ENCODE data around the gene LRRN2. TPM values are rescaled to one million over a fixed set of nuclear protein-coding genes. Genes with fewer than 3 reads are reported as not detected.

LRRN2 gene
- total RNA-seq, 2 experiments from 2014 or later, result not detected

DNA sequence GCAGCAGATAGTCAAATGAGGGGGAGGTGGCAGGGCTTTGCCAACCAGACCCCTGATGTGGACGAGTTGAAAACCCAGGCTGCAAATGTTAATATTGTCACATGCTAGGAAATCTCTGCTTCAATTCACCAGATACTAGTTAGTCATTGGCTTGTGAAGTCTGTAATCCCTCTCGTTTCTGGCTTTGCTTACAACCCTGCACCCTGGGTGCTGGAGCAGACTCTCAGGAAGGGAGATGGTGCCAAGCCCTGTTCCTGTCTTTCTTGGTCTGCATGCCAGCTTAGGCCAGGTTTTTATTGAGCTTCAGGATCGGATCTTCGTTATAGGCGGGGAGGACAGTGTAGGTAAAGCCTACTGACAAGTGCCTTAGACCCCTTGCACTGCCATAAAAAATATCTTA lies 116.1 kb downstream of the LRRN2 start:
- Histone ChIP-seq H3K27ac (ENCODE audit: low read depth in 1 of 2, low read length in 2 of 2) (no peak overlapping the region), H3K4me3 (ENCODE audit: low read length) (no peak overlapping the region), H3K9me3 (ENCODE audit: control insufficient read depth in 1 of 2, insufficient read depth in 1 of 2, low read length in 2 of 2) (no peaks in the 10 kb centered on the region), H3K36me3 (ENCODE audit: insufficient read depth, low read length) (peaks cover 28% of the 10 kb centered on the region), H3K4me1 (ENCODE audit: insufficient read depth, low read length) (peaks cover 18% of the 10 kb centered on the region), H3K27me3 (ENCODE audit: control insufficient read depth in 1 of 2, insufficient read depth in 2 of 2, low read length in 2 of 2) (no peaks in the 10 kb centered on the region)
- ChIA-PET CTCF (no interaction called here), POLR2A (no interaction called here)
- peaks cover 27% of the 10 kb centered on the region for H3K4me1 Mint-ChIP-seq (ENCODE audit: low read depth)
- TF ChIP-seq, protein P1, sequence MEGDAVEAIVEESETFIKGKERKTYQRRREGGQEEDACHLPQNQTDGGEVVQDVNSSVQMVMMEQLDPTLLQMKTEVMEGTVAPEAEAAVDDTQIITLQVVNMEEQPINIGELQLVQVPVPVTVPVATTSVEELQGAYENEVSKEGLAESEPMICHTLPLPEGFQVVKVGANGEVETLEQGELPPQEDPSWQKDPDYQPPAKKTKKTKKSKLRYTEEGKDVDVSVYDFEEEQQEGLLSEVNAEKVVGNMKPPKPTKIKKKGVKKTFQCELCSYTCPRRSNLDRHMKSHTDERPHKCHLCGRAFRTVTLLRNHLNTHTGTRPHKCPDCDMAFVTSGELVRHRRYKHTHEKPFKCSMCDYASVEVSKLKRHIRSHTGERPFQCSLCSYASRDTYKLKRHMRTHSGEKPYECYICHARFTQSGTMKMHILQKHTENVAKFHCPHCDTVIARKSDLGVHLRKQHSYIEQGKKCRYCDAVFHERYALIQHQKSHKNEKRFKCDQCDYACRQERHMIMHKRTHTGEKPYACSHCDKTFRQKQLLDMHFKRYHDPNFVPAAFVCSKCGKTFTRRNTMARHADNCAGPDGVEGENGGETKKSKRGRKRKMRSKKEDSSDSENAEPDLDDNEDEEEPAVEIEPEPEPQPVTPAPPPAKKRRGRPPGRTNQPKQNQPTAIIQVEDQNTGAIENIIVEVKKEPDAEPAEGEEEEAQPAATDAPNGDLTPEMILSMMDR (IDR thresholded peaks at IDR 0.05), result no peak
- H3K27me3 Mint-ChIP-seq, result no peaks in the 10 kb centered on the region
- H3K4me3 Mint-ChIP-seq, result no peak overlapping the region
- intact Hi-C loops (cut with DNase I, micrococcal nuclease), result loop anchor here in 1 of 2 experiments (5.0 kb wide), 1 partner anchor 493 kb away; no protein-coding TSS in a partner anchor
- H3K27ac Mint-ChIP-seq, result no peak overlapping the region
- ATAC-seq (ENCODE audit: poor library complexity) (no peak), DNase-seq (no peak)
- H3K9me3 Mint-ChIP-seq, result no peaks in the 10 kb centered on the region
- H3K36me3 Mint-ChIP-seq (ENCODE audit: low read depth), result peaks cover 78% of the 10 kb centered on the region

- peaks cover 33% of the 10 kb centered on the region for H3K4me1 Mint-ChIP-seq (ENCODE audit: low read depth)
- H3K36me3 ChIP-seq (ENCODE audit: insufficient read depth, low read length), result peaks cover 27% of the 10 kb centered on the region
- no peak overlapping the region for H3K27ac ChIP-seq (ENCODE audit: low read depth in 1 of 2, low read length in 2 of 2)
- H3K4me1 ChIP-seq (ENCODE audit: insufficient read depth, low read length), result peaks cover 21% of the 10 kb centered on the region
- ChIA-PET CTCF (no interaction called here), POLR2A (no interaction called here)
- no peak overlapping the region for H3K4me3 Mint-ChIP-seq
- H3K36me3 Mint-ChIP-seq (ENCODE audit: low read depth), result peaks cover 73% of the 10 kb centered on the region
- ATAC-seq (ENCODE audit: poor library complexity), result no peak
- H3K27me3 ChIP-seq (ENCODE audit: control insufficient read depth in 1 of 2, insufficient read depth in 2 of 2, low read length in 2 of 2), result no peaks in the 10 kb centered on the region
- H3K9me3 Mint-ChIP-seq, result no peaks in the 10 kb centered on the region
- no peaks in the 10 kb centered on the region for H3K9me3 ChIP-seq (ENCODE audit: control insufficient read depth in 1 of 2, insufficient read depth in 1 of 2, low read length in 2 of 2)
- DNase-seq, result no peak
- TF ChIP-seq, protein P1 (IDR thresholded peaks at IDR 0.05), result no peak
- H3K27me3 Mint-ChIP-seq, result no peaks in the 10 kb centered on the region
- H3K27ac Mint-ChIP-seq, result no peak overlapping the region
- intact Hi-C loops (cut with DNase I, micrococcal nuclease), result loop anchor here in 1 of 2 experiments (5.0 kb wide), 1 partner anchor 494 kb away; no protein-coding TSS in a partner anchor
- H3K4me3 ChIP-seq (ENCODE audit: low read length), result no peak overlapping the region
Observed at GRCh38 chr1:204568576-204569315, 116.8 kb downstream of the LRRN2 start.

Other genes with a start within 250 kb of the LRRN2 start
- 10 to 100 TPM; 25.5 to 27.1 TPM for gene PIK3C2B, start 190.9 kb downstream of the LRRN2 start, total RNA-seq
- 100 to 1,000 TPM; 260 to 266 TPM for gene MDM4, start 169.3 kb downstream of the LRRN2 start, total RNA-seq
- gene NFASC, start 185.1 kb upstream of the LRRN2 start, total RNA-seq, result not detected